ENCODE data around the gene VWA2.

The VWA2 gene

DNA sequence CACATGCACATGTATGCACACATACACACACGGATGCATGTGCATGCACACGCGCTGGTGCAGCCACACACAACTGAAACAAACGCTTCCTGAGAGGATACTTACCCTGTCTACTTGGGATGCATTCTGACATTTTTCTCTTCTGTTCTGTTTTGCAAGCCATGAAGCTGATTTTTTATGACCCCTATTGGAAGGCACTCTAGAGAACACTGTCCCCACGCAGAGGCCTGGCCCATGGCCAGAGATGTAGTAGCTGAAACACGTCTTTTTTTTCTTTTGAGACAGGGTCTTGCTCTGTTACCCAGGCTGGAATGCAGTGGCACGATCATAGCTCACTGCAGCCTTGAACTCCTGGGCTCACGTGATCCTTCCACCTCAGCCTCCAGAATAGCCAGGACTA, 47.9 kb downstream of the VWA2 start:
- Mint-ChIP-seq H3K27ac (no peak overlapping the region), H3K36me3 (ENCODE audit: low read depth) (peaks cover 11% of the 10 kb centered on the region)
- no peak for TF ChIP-seq CTCF (IDR thresholded peaks at IDR 0.05; ENCODE audit: unreplicated experiment in 3 of 3)

DNA sequence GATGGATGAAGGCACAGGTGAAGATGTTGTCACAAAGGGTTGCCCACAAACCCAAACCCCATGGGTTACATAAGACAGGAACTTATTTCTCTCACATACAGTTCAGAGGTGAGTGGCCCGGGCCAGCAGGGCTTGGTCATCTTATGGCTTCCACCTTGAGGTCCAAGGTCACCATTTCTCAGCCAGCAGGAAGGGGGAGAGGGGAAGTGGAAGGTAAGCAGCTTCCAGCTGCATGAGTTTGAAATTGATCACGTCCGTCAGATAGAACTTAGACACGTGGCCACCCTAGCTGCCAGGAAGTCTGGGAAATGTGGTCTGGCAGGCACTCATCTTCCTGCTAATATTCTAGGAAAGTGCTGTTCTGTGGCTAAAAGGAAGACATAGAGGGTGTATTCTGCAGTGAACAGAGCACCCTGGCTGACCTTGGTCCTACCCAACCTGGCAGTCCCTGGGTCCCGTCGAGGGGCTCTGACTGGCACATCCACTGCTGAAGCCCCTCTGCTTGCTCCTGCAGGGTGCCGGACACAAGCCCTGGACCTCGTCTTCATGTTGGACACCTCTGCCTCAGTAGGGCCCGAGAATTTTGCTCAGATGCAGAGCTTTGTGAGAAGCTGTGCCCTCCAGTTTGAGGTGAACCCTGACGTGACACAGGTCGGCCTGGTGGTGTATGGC, 49.5 kb downstream of the VWA2 start:
- Mint-ChIP-seq H3K4me1 (no peaks in the 10 kb centered on the region), H3K9me3 (no peaks in the 10 kb centered on the region), H3K27me3 (ENCODE audit: low read depth) (no peaks in the 10 kb centered on the region), H3K36me3 (ENCODE audit: low read depth) (peaks cover 14% of the 10 kb centered on the region), H3K4me3 (no peak overlapping the region), H3K27ac (no peak overlapping the region)
- no peak for TF ChIP-seq CTCF (IDR thresholded peaks at IDR 0.05; ENCODE audit: unreplicated experiment in 3 of 3)

More for the DNA sequence above, 47.9 kb downstream of the VWA2 start:
- no peak overlapping the region for H3K4me3 Mint-ChIP-seq
- H3K27me3 Mint-ChIP-seq (ENCODE audit: low read depth), result no peaks in the 10 kb centered on the region
- H3K4me1 Mint-ChIP-seq, result no peaks in the 10 kb centered on the region
- no peaks in the 10 kb centered on the region for H3K9me3 Mint-ChIP-seq

DNA sequence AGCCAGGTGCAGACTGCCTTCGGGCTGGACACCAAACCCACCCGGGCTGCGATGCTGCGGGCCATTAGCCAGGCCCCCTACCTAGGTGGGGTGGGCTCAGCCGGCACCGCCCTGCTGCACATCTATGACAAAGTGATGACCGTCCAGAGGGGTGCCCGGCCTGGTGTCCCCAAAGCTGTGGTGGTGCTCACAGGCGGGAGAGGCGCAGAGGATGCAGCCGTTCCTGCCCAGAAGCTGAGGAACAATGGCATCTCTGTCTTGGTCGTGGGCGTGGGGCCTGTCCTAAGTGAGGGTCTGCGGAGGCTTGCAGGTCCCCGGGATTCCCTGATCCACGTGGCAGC, 50.0 kb downstream of the VWA2 start:
- Mint-ChIP-seq H3K4me3 (no peak overlapping the region), H3K4me1 (no peaks in the 10 kb centered on the region), H3K9me3 (no peaks in the 10 kb centered on the region), H3K27me3 (ENCODE audit: low read depth) (no peaks in the 10 kb centered on the region), H3K27ac (no peak overlapping the region), H3K36me3 (ENCODE audit: low read depth) (peaks cover 14% of the 10 kb centered on the region)
- no peak for TF ChIP-seq CTCF (IDR thresholded peaks at IDR 0.05; ENCODE audit: unreplicated experiment in 3 of 3)

- Mint-ChIP-seq H3K27me3 (ENCODE audit: low read depth) (no peaks in the 10 kb centered on the region), H3K9me3 (peaks cover 5% of the 10 kb centered on the region), H3K36me3 (ENCODE audit: low read depth) (peaks cover 21% of the 10 kb centered on the region), H3K27ac (no peak overlapping the region), H3K4me1 (no peaks in the 10 kb centered on the region), H3K4me3 (no peak overlapping the region)
- no peak for TF ChIP-seq CTCF (IDR thresholded peaks at IDR 0.05; ENCODE audit: unreplicated experiment in 3 of 3)
Observed at GRCh38 chr10:114290038-114290437, 51.0 kb downstream of the VWA2 start.

GRCh38 chr10:114291076-114291475, 52.0 kb downstream of the VWA2 start:
- H3K9me3 Mint-ChIP-seq, result peaks cover 14% of the 10 kb centered on the region
- TF ChIP-seq CTCF (IDR thresholded peaks at IDR 0.05; ENCODE audit: unreplicated experiment in 3 of 3), result no peak
- no peak overlapping the region for H3K4me3 Mint-ChIP-seq
- H3K4me1 Mint-ChIP-seq, result no peaks in the 10 kb centered on the region
- H3K27ac Mint-ChIP-seq, result no peak overlapping the region
- H3K36me3 Mint-ChIP-seq (ENCODE audit: low read depth), result peaks cover 31% of the 10 kb centered on the region
- H3K27me3 Mint-ChIP-seq (ENCODE audit: low read depth), result no peaks in the 10 kb centered on the region

GRCh38 chr10:114291516-114291915, 52.5 kb downstream of the VWA2 start:
- peaks cover 35% of the 10 kb centered on the region for H3K36me3 Mint-ChIP-seq (ENCODE audit: low read depth)
- H3K9me3 Mint-ChIP-seq, result peaks cover 18% of the 10 kb centered on the region
- no peak overlapping the region for H3K4me3 Mint-ChIP-seq
- no peaks in the 10 kb centered on the region for H3K4me1 Mint-ChIP-seq
- no peaks in the 10 kb centered on the region for H3K27me3 Mint-ChIP-seq (ENCODE audit: low read depth)
- H3K27ac Mint-ChIP-seq, result no peak overlapping the region
- TF ChIP-seq CTCF (IDR thresholded peaks at IDR 0.05; ENCODE audit: unreplicated experiment in 3 of 3), result no peak

Data from nephron (organoid).